ENCODE measurements around the gene LACRT.
"Not testable (repeated sequence)": the region's sequence is repeated elsewhere in the genome, so short reads cannot be mapped to it uniquely, and the experiment has no call there.

The LACRT gene

DNA sequence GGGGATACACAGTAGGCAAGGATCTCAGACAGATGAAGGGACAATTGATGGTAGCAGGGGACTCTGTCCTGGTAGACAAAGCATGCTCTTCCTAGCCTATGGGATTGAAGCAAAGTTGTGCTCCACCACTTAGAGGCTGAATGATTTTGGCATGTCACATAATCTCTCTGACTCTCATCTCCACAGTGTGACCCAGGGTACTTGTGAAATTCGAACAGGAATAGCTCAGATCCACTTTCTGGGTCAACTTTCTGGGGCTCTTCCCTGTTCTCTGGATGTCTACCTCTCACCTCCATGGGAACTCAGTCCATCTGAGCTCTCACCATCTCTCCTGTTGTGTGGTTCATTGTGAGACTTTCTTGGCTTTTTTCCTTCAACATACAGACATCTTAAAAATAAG is 15.1 kb upstream of the LACRT start:
- TF ChIP-seq, protein P1, sequence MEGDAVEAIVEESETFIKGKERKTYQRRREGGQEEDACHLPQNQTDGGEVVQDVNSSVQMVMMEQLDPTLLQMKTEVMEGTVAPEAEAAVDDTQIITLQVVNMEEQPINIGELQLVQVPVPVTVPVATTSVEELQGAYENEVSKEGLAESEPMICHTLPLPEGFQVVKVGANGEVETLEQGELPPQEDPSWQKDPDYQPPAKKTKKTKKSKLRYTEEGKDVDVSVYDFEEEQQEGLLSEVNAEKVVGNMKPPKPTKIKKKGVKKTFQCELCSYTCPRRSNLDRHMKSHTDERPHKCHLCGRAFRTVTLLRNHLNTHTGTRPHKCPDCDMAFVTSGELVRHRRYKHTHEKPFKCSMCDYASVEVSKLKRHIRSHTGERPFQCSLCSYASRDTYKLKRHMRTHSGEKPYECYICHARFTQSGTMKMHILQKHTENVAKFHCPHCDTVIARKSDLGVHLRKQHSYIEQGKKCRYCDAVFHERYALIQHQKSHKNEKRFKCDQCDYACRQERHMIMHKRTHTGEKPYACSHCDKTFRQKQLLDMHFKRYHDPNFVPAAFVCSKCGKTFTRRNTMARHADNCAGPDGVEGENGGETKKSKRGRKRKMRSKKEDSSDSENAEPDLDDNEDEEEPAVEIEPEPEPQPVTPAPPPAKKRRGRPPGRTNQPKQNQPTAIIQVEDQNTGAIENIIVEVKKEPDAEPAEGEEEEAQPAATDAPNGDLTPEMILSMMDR (IDR thresholded peaks at IDR 0.05; ENCODE audit: extremely low read depth, insufficient read depth, missing control alignments) = no peak
- in situ Hi-C loops (cut with MboI; ENCODE audit: low pct_unique_long_range_greater_than_20kb, low sequenced_read_pairs, unreplicated experiment) = no loop called here
- no peak for DNase-seq (ENCODE audit: low spot score)

DNA sequence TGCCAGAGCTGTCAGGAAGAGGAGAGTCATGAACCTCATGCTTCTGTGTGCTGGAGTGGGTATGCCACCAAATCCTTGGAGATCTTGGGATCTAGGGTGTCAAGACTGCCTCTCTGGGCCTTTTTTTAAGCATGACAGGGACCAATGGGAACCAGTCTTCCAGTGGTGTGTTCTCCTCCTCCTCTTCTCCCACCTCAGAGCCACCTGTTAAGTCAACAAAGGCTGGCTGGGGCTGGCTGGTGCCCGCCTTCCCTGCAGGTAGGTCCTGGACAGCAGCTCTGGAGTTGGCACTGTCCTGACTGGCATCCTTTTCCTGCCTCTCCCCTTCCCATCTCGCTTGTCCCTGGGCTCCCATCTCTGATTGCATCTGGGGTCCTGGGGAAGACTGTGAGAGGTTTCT is 13.6 kb upstream of the LACRT start, which contains the start of gene DCD:
Gene DCD, minus strand, starts transcription at position 101 of the 400 bp plus-strand sequence. Its CDS starts 62 bp downstream, at position 39.
- TF ChIP-seq, protein P1 (IDR thresholded peaks at IDR 0.05; ENCODE audit: extremely low read depth, insufficient read depth, missing control alignments) = no peak
- in situ Hi-C loops (cut with MboI; ENCODE audit: low pct_unique_long_range_greater_than_20kb, low sequenced_read_pairs, unreplicated experiment) = no loop called here
- DNase-seq (ENCODE audit: low spot score) = no peak

DNA sequence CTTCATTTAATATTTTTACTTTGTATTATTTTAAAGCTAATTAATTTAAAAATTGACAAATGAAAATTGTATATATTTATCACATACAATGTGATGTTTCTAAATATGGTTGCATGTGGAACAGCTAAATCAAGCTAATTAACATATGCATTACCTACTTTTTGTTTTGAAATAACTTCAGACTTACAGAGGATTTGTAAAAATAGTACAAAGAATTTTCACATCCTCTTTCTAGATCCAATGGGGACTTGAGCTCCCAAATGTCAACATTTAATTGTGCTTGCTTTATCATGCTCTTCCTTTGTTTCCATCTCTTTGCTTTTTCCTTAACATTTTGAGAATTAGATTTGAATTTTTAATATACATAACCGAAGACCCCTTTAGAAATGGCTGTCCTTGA is 6.9 kb upstream of the LACRT start:
- TF ChIP-seq, protein P1 (IDR thresholded peaks at IDR 0.05; ENCODE audit: extremely low read depth, insufficient read depth, missing control alignments) = no peak

DNA sequence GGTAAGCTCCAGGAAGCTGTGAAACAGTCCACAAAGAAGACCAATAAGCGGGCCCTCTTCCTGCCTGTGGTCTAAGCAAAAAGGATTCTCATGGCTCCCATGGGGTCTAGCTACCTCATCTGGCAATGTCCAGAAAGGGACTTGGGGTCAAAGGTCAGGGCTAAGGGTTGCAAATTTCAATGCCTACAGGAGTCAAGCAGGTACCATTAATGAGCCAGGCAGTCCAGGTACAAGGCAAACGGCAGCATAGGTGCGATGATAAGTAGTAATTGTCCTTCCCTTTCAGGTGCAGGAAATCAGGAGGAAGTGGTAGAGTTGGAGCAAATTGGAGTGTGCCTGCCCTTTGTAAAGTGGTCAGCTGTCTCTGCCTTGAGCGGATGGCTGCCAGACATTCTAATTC is 6.4 kb upstream of the LACRT start:
- no peak for DNase-seq (ENCODE audit: low spot score)
- in situ Hi-C loops (cut with MboI; ENCODE audit: low pct_unique_long_range_greater_than_20kb, low sequenced_read_pairs, unreplicated experiment) = no loop called here
- TF ChIP-seq, protein P1 (IDR thresholded peaks at IDR 0.05; ENCODE audit: extremely low read depth, insufficient read depth, missing control alignments) = no peak

More for the DNA sequence above, 6.9 kb upstream of the LACRT start:
- in situ Hi-C loops (cut with MboI; ENCODE audit: low pct_unique_long_range_greater_than_20kb, low sequenced_read_pairs, unreplicated experiment) = no loop called here
- no peak for DNase-seq (ENCODE audit: low spot score)

DNA sequence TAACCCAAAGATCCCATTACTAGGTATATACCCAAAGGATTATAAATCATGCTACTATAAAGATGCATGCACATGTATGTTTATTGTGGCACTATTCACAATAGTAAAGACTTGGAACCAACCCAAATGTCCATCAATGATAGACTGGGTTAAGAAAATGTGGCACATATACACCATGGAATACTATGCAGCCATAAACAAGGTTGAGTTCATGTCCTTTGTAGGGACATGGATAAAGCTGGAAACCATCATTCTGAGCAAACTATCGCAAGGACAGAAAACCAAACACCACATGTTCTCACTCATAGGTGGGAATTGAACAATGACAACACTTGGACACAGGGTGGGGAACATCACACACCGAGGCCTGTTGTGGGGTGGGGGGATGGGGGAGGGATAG is 4.4 kb upstream of the LACRT start:
- in situ Hi-C loops (cut with MboI; ENCODE audit: low pct_unique_long_range_greater_than_20kb, low sequenced_read_pairs, unreplicated experiment); DNase-seq (ENCODE audit: low spot score): not testable (repeated sequence)

DNA sequence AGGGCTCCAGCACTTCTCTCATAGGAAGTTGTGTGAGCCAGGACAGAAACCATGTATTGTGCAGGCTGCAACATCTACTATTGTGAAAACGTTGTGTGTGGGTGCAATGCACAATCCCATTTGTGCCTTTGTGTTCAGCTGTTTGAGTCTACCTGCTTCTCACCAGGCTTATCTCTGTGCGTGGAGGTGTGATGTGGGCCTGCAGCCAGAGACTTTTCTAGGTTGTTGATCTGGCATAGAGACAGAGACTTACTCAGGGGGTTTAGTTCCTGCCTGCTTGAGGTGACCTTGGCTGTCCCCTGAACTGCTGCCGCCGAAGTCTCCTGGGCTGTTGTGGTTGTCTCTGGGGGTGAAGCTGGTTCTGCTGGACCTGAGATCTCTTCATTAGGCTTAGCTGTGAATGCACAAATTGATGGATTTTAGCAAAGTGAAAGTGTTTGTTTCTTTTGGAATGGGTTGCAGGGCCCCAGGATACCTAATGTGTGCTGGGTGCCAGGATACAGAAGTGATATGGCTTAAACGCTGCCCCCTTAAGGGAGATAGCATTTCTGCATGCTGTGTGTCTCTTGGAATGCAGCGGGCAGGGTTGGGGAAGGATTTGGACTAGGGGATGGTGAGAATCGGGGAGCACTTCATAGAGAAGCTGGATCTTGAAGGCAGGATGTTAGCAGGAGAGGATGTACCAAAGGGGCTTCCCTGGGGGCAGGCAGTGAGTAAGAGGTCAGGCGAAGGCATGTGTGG is 2.5 kb downstream of the LACRT start:
- DNase-seq (ENCODE audit: low spot score) = no peak
- in situ Hi-C loops (cut with MboI; ENCODE audit: low pct_unique_long_range_greater_than_20kb, low sequenced_read_pairs, unreplicated experiment) = no loop called here
- TF ChIP-seq, protein P1 (IDR thresholded peaks at IDR 0.05; ENCODE audit: extremely low read depth, insufficient read depth, missing control alignments) = no peak

DNA sequence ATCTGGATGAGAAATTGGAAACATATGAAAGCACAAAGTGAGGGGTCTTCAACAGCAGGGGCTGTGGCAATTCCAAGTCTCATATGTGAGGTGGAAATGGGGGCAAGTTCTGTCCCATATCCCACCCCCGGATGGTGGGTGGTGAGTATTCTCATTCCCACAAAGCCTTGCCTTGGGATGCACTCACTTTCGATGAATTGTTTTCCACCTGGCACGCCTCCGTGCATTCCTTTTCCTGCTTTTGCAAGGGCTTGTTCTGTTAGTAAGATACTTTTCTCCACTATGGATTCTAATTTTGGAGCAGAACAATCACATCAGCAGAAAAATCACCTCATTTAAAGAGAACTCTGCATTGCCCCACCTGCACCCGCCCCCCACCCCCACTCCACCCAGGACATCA is 3.1 kb downstream of the LACRT start:
- in situ Hi-C loops (cut with MboI; ENCODE audit: low pct_unique_long_range_greater_than_20kb, low sequenced_read_pairs, unreplicated experiment) = no loop called here

More for the DNA sequence above, 3.1 kb downstream of the LACRT start:
- no peak for DNase-seq (ENCODE audit: low spot score)
- TF ChIP-seq, protein P1 (IDR thresholded peaks at IDR 0.05; ENCODE audit: extremely low read depth, insufficient read depth, missing control alignments) = no peak

All from GM13977 (cell line).